ENCODE measurements around the gene XRN2. TPM values are rescaled to one million over a fixed set of nuclear protein-coding genes. Genes with fewer than 3 reads are reported as not detected.

The XRN2 gene
- total RNA-seq, 1 donor from 2014 or later: 239 TPM

DNA sequence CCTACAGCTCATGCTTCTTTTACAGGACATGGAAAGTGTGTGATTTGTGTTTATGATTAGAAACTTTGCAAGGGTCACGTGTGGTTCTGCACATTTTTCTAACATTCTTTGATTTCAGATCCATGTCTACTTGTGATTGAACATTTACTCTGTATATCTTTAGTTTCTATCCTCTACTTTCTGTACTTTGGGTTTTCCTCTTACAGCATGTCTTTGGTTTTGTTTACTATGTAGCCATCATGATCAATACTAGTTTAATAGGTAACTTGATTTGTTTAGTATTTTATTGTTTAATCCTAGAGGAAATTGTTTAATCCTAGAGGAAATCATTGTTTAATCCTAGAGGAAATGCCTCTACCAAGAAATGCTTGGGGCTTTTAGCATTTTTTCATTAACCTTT, 41.8 kb downstream of the XRN2 start:
- Histone ChIP-seq H3K9ac (no peak overlapping the region), H3K27me3 (no peaks in the 10 kb centered on the region), H3K4me3 (no peak overlapping the region), H3K4me1 (peaks cover 7% of the 10 kb centered on the region), H3K36me3 (peaks cover 35% of the 10 kb centered on the region), H3K27ac (no peak overlapping the region), H3K4me2 (no peak overlapping the region), H2AFZ (replicated peaks) (no peak overlapping the region), H3K9me3 (ENCODE audit: low read depth) (no peaks in the 10 kb centered on the region), H3F3A (ENCODE audit: low read depth) (no peaks in the 10 kb centered on the region), H3K79me2 (ENCODE audit: low read depth) (peaks cover 18% of the 10 kb centered on the region), H4K20me1 (ENCODE audit: low read depth) (peaks cover 17% of the 10 kb centered on the region)
- no peak for DNase-seq (ENCODE audit: low spot score)
- H3K4me3 Mint-ChIP-seq: no peak overlapping the region
- H3K9me3 Mint-ChIP-seq: no peaks in the 10 kb centered on the region
- peaks cover 8% of the 10 kb centered on the region for H3K4me1 Mint-ChIP-seq
- H3K27ac Mint-ChIP-seq: no peak overlapping the region
- no peak for TF ChIP-seq EZH2 (IDR thresholded peaks at IDR 0.05)
- TF ChIP-seq EZH2phosphoT487 (IDR thresholded peaks at IDR 0.05): no peak
- TF ChIP-seq, protein P1, sequence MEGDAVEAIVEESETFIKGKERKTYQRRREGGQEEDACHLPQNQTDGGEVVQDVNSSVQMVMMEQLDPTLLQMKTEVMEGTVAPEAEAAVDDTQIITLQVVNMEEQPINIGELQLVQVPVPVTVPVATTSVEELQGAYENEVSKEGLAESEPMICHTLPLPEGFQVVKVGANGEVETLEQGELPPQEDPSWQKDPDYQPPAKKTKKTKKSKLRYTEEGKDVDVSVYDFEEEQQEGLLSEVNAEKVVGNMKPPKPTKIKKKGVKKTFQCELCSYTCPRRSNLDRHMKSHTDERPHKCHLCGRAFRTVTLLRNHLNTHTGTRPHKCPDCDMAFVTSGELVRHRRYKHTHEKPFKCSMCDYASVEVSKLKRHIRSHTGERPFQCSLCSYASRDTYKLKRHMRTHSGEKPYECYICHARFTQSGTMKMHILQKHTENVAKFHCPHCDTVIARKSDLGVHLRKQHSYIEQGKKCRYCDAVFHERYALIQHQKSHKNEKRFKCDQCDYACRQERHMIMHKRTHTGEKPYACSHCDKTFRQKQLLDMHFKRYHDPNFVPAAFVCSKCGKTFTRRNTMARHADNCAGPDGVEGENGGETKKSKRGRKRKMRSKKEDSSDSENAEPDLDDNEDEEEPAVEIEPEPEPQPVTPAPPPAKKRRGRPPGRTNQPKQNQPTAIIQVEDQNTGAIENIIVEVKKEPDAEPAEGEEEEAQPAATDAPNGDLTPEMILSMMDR (IDR thresholded peaks at IDR 0.05): no peak
- H3K27me3 Mint-ChIP-seq (ENCODE audit: insufficient read depth, low read depth): no peaks in the 10 kb centered on the region
- H3K36me3 Mint-ChIP-seq: peaks cover 29% of the 10 kb centered on the region

DNA sequence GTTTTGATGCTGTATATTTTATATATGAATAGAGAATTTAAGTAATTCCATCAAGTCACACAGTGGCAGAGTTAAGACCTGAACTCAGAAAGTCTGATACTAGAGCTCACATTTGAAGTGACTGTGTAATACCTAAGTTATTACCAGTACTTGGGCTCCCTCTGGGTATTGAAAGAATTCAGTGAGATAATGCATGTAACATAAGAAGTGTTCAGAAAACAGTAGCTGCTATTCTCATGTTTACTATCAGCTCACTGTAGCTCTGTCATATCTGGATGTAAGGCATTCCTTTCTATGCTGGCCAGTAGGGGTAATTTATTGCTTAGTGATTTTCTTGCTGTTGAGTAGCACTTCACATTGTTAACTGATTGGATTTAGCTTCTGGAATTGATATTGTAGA, 49.6 kb downstream of the XRN2 start:
- H3K27me3 Mint-ChIP-seq (ENCODE audit: insufficient read depth, low read depth): peaks cover 2% of the 10 kb centered on the region
- no peak overlapping the region for H3K4me3 Mint-ChIP-seq
- no peak overlapping the region for H3K27ac ChIP-seq
- H2AFZ ChIP-seq (replicated peaks): no peak overlapping the region
- H3K4me1 Mint-ChIP-seq: peaks cover 2% of the 10 kb centered on the region
- no peak overlapping the region for H3K4me2 ChIP-seq
- peaks cover 21% of the 10 kb centered on the region for H3K36me3 Mint-ChIP-seq
- H3K79me2 ChIP-seq (ENCODE audit: low read depth): peaks cover 6% of the 10 kb centered on the region
- H3K27me3 ChIP-seq: no peaks in the 10 kb centered on the region
- H3K4me1 ChIP-seq: no peaks in the 10 kb centered on the region
- no peaks in the 10 kb centered on the region for H4K20me1 ChIP-seq (ENCODE audit: low read depth)
- peaks cover 5% of the 10 kb centered on the region for H3F3A ChIP-seq (ENCODE audit: low read depth)
- H3K9ac ChIP-seq: no peak overlapping the region
- no peak for DNase-seq (ENCODE audit: low spot score)
- no peak overlapping the region for H3K4me3 ChIP-seq
- H3K9me3 Mint-ChIP-seq: no peaks in the 10 kb centered on the region
- peaks cover 29% of the 10 kb centered on the region for H3K36me3 ChIP-seq
- no peak for TF ChIP-seq EZH2phosphoT487 (IDR thresholded peaks at IDR 0.05)
- TF ChIP-seq, protein P1 (IDR thresholded peaks at IDR 0.05): no peak
- no peak for TF ChIP-seq EZH2 (IDR thresholded peaks at IDR 0.05)
- H3K27ac Mint-ChIP-seq: no peak overlapping the region
- no peaks in the 10 kb centered on the region for H3K9me3 ChIP-seq (ENCODE audit: low read depth)

DNA sequence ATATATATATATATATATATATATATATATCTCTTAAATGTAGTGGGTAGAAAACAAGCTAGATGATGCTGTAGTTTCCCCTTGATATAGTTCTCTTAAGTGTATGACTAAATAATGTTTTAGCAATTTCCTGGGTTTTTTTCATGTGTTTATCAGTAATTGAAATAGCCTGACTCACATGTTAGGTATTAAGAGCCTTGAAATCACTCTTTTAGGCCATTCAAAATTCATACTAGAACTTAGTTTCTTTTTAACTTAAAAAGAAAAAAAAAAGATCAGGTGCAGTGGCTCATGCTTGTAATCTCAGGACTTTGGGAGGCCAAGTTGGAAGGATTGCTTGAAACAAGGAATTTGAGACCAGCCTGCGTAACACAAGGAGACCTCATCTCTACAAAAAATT, 50.1 kb downstream of the XRN2 start:
- Histone ChIP-seq H3K4me2 (no peak overlapping the region), H3K79me2 (ENCODE audit: low read depth) (peaks cover 6% of the 10 kb centered on the region), H3K9ac (no peak overlapping the region), H3F3A (ENCODE audit: low read depth) (peaks cover 5% of the 10 kb centered on the region), H3K27ac (no peak overlapping the region), H3K36me3 (peaks cover 28% of the 10 kb centered on the region), H3K4me1 (peaks cover under 1% of the 10 kb centered on the region), H3K9me3 (ENCODE audit: low read depth) (no peaks in the 10 kb centered on the region), H4K20me1 (ENCODE audit: low read depth) (no peaks in the 10 kb centered on the region), H2AFZ (replicated peaks) (no peak overlapping the region), H3K4me3 (no peak overlapping the region), H3K27me3 (no peaks in the 10 kb centered on the region)
- TF ChIP-seq EZH2 (IDR thresholded peaks at IDR 0.05): no peak
- TF ChIP-seq EZH2phosphoT487 (IDR thresholded peaks at IDR 0.05): no peak
- TF ChIP-seq, protein P1 (IDR thresholded peaks at IDR 0.05): no peak
- H3K4me1 Mint-ChIP-seq: peaks cover 5% of the 10 kb centered on the region
- H3K36me3 Mint-ChIP-seq: peaks cover 18% of the 10 kb centered on the region
- no peaks in the 10 kb centered on the region for H3K9me3 Mint-ChIP-seq
- peaks cover 2% of the 10 kb centered on the region for H3K27me3 Mint-ChIP-seq (ENCODE audit: insufficient read depth, low read depth)
- H3K27ac Mint-ChIP-seq: no peak overlapping the region
- DNase-seq (ENCODE audit: low spot score): no peak
- no peak overlapping the region for H3K4me3 Mint-ChIP-seq
